ENCODE measurements around the gene ZNF613. TPM values are rescaled to one million over a fixed set of nuclear protein-coding genes. Genes with fewer than 3 reads are reported as not detected.
"Not testable (repeated sequence)": the region's sequence is repeated elsewhere in the genome, so short reads cannot be mapped to it uniquely, and the experiment has no call there.

The ZNF613 gene
- total RNA-seq, 3 donors from 2014 or later, result 5.9 to 13.5 (median 7.9) TPM

- no peaks in the 10 kb centered on the region for H3K27me3 ChIP-seq
- H3K4me3 ChIP-seq, result no peak overlapping the region
- H3K36me3 ChIP-seq, result peaks cover 50% of the 10 kb centered on the region
- no peak for TF ChIP-seq POLR2AphosphoS5 (IDR thresholded peaks at IDR 0.05)
- TF ChIP-seq CTCF (IDR thresholded peaks at IDR 0.05), result no peak
- TF ChIP-seq POLR2A (IDR thresholded peaks at IDR 0.05), result no peak
- H3K4me1 ChIP-seq, result no peaks in the 10 kb centered on the region
- no peak for DNase-seq (ENCODE audit: low spot score in 2 of 2)
- no peak overlapping the region for H3K27ac ChIP-seq
- intact Hi-C loops (cut with DNase I; ENCODE audit: low total_unique reads), result no loop called here
- H3K9me3 ChIP-seq, result peaks cover 91 to 100% of the 10 kb centered on the region in 2 donors
Observed at GRCh38 chr19:51965583-51965982, 38.3 kb downstream of the ZNF613 start.

GRCh38 chr19:51970718-51971117 is 43.4 kb downstream of the ZNF613 start:
- no peak for TF ChIP-seq POLR2AphosphoS5 (IDR thresholded peaks at IDR 0.05)
- no peak for TF ChIP-seq CTCF (IDR thresholded peaks at IDR 0.05)
- no peak for TF ChIP-seq POLR2A (IDR thresholded peaks at IDR 0.05)
- DNase-seq (ENCODE audit: low spot score in 2 of 2), result no peak
- Histone ChIP-seq H3K9me3 (peaks cover 92 to 98% of the 10 kb centered on the region in 2 donors), H3K36me3 (peaks cover 66% of the 10 kb centered on the region), H3K4me3 (no peak overlapping the region), H3K4me1 (no peaks in the 10 kb centered on the region), H3K27ac (no peak overlapping the region), H3K27me3 (no peaks in the 10 kb centered on the region)
- intact Hi-C loops (cut with DNase I; ENCODE audit: low total_unique reads), result no loop called here

- peaks cover 57% of the 10 kb centered on the region for H3K36me3 ChIP-seq
- no peaks in the 10 kb centered on the region for H3K4me1 ChIP-seq
- H3K27me3 ChIP-seq, result no peaks in the 10 kb centered on the region
- no peak overlapping the region for H3K27ac ChIP-seq
- DNase-seq (ENCODE audit: low spot score in 2 of 2), result no peak
- peak overlapping the region in 1 of 3 donors; percentile 37 for H3K4me3 ChIP-seq
- intact Hi-C loops (cut with DNase I; ENCODE audit: low total_unique reads), result no loop called here
- H3K9me3 ChIP-seq, result peaks cover 96 to 98% of the 10 kb centered on the region in 2 donors
- no peak for TF ChIP-seq CTCF (IDR thresholded peaks at IDR 0.05)
- TF ChIP-seq POLR2AphosphoS5 (IDR thresholded peaks at IDR 0.05), result no peak
- TF ChIP-seq POLR2A (IDR thresholded peaks at IDR 0.05), result no peak
Observed at GRCh38 chr19:51971624-51972023, 44.4 kb downstream of the ZNF613 start.

GRCh38 chr19:51975787-51976186 is 48.5 kb downstream of the ZNF613 start:
- peaks cover 98% of the 10 kb centered on the region in 2 donors for H3K9me3 ChIP-seq

GRCh38 chr19:51976852-51977251 is 49.6 kb downstream of the ZNF613 start:
- no peak for TF ChIP-seq POLR2AphosphoS5 (IDR thresholded peaks at IDR 0.05)
- no peak for TF ChIP-seq CTCF (IDR thresholded peaks at IDR 0.05)
- TF ChIP-seq POLR2A (IDR thresholded peaks at IDR 0.05), result no peak
- H3K4me3 ChIP-seq, result no peak overlapping the region
- intact Hi-C loops (cut with DNase I; ENCODE audit: low total_unique reads), result no loop called here
- H3K27ac ChIP-seq, result no peak overlapping the region
- H3K27me3 ChIP-seq, result no peaks in the 10 kb centered on the region
- H3K36me3 ChIP-seq, result peaks cover 19% of the 10 kb centered on the region
- peaks cover 94 to 98% of the 10 kb centered on the region in 2 donors for H3K9me3 ChIP-seq
- no peaks in the 10 kb centered on the region for H3K4me1 ChIP-seq
- DNase-seq (ENCODE audit: low spot score in 2 of 2), result no peak

More at GRCh38 chr19:51975787-51976186, 48.5 kb downstream of the ZNF613 start:
- intact Hi-C loops (cut with DNase I; ENCODE audit: low total_unique reads); H3K27me3 ChIP-seq; H3K4me3 ChIP-seq; DNase-seq (ENCODE audit: low spot score in 2 of 2); H3K4me1 ChIP-seq; H3K27ac ChIP-seq: not testable (repeated sequence)
- peaks cover 29% of the 10 kb centered on the region for H3K36me3 ChIP-seq

- TF ChIP-seq CTCF (IDR thresholded peaks at IDR 0.05) (no peak), POLR2AphosphoS5 (IDR thresholded peaks at IDR 0.05) (no peak)
- no peak for DNase-seq (ENCODE audit: low spot score in 2 of 2)
- Histone ChIP-seq H3K4me3 (no peak overlapping the region), H3K27me3 (no peaks in the 10 kb centered on the region), H3K27ac (no peak overlapping the region), H3K9me3 (peaks cover 93 to 98% of the 10 kb centered on the region in 2 donors), H3K4me1 (no peaks in the 10 kb centered on the region), H3K36me3 (peaks cover 19% of the 10 kb centered on the region)
- intact Hi-C loops (cut with DNase I; ENCODE audit: low total_unique reads), result no loop called here
Observed at GRCh38 chr19:51977346-51977745, 50.1 kb downstream of the ZNF613 start.
